ENCODE data around the gene SHH. TPM values are rescaled to one million over a fixed set of nuclear protein-coding genes. Genes with fewer than 3 reads are reported as not detected.
A peak's percentile ranks its signal among the peaks of the same experiment; 100 is the strongest.

SHH gene
- total and polyA plus RNA-seq, 2 of the 13 experiments (the other 11 are each of a cell fraction or from before 2014, with no cell fraction given) = 1.9 to 3.4 TPM

- intact Hi-C loops (cut with micrococcal nuclease; ENCODE audit: unreplicated experiment) = loop anchor here (1.0 to 2.0 kb wide), 2 partner anchors 139 to 341 kb away; no protein-coding TSS in a partner anchor
- H3K4me3 ChIP-seq (replicated peaks in 1 of 3; ENCODE audit: insufficient read depth in 1 of 3, low read depth in 2 of 3, low read length in 3 of 3) = no peak overlapping the region
- H2AFZ ChIP-seq (ENCODE audit: low read length) = no peak overlapping the region
- POLR2A ChIA-PET = no interaction called here
- no peaks in the 10 kb centered on the region for H3K79me2 ChIP-seq (ENCODE audit: insufficient read depth, low read length)
- no peak for FAIRE-seq
- H3K9ac ChIP-seq (ENCODE audit: insufficient read depth, low read depth, low read length) = no peak overlapping the region
- peaks cover 5% of the 10 kb centered on the region; the same call in 1 of the 2 replicates for H4K20me1 ChIP-seq (ENCODE audit: insufficient read depth, low read length)
- ATAC-seq = peak; percentile 81
- DNase-seq (ENCODE audit: low spot score) = no peak
- CTCF ChIA-PET (ENCODE audit: low intra/inter-chr PET ratio, low total read pairs) = interaction anchor here (1.2 to 1.4 kb wide), 3 partner anchors 341 to 1001 kb away, joined by 3 to 7 read pairs (median 6); no protein-coding TSS in a partner anchor
- peaks cover 10 to 79% of the 10 kb centered on the region in 2 experiments; a peak in 4 of 5 replicates for H3K27me3 ChIP-seq (ENCODE audit: control insufficient read depth in 1 of 2, insufficient read depth in 2 of 2, low read length in 2 of 2)
- no peak overlapping the region for H3K27ac ChIP-seq (ENCODE audit: extremely low read length, insufficient read depth, low read length)
- BruUV-seq (replicated peaks) = no TSS peak
- H3K4me2 ChIP-seq (ENCODE audit: low read depth, low read length) = 0 out of 2 replicates have a peak overlapping the region, but pooled peaks have one; percentile 7
- H3K4me1 ChIP-seq (ENCODE audit: insufficient read depth, low read length) = peaks cover 37% of the 10 kb centered on the region
- H3K9me3 ChIP-seq (ENCODE audit: low read length) = no peaks in the 10 kb centered on the region
- WGBS (ENCODE audit: low lambda C conversion rate) = 3% methylated on average over 16 of the region's 20 CpGs
- no peaks in the 10 kb centered on the region for H3K36me3 ChIP-seq (replicated peaks in 1 of 2; ENCODE audit: control insufficient read depth in 1 of 2, insufficient read depth in 2 of 2, low read length in 2 of 2)
- in situ Hi-C loops (cut with HindIII; ENCODE audit: extremely low pct_ligation_motif_present, low pct_unique_long_range_greater_than_20kb) = loop anchor here (5.0 to 25.0 kb wide), 3 partner anchors 149 to 822 kb away; partner anchors contain the start of gene RNF32
- TF ChIP-seq ZNF205 (CRISPR knock-in tag; IDR thresholded peaks at IDR 0.05) (no peak), BRF2 (CRISPR knock-in tag; IDR thresholded peaks at IDR 0.05) (no peak), YY1 (IDR thresholded peaks at IDR 0.05; ENCODE audit: insufficient read depth, insufficient replicate concordance, low read depth, low read length) (peak; percentile 45), RAD21 (CRISPR knock-in tag; IDR thresholded peaks at IDR 0.05) (peak; percentile 92), ZNF280B (CRISPR knock-in tag; IDR thresholded peaks at IDR 0.05; ENCODE audit: borderline replicate concordance) (no peak), TEAD3 (CRISPR knock-in tag; optimal IDR thresholded peaks at IDR 0.05; ENCODE audit: borderline replicate concordance) (peak; percentile 48), NFATC3 (CRISPR knock-in tag; IDR thresholded peaks at IDR 0.05) (no peak), ZNF510 (CRISPR knock-in tag; IDR thresholded peaks at IDR 0.05; ENCODE audit: low read depth) (no peak), ZNF383 (CRISPR knock-in tag; IDR thresholded peaks at IDR 0.05; ENCODE audit: borderline replicate concordance) (no peak), HMGXB4 (CRISPR knock-in tag; IDR thresholded peaks at IDR 0.05; ENCODE audit: borderline replicate concordance in 1 of 2, low read depth in 1 of 2) (0 out of 4 replicates have a peak, but pooled peaks of 1 of the 2 experiments have one; percentile 41), ZBTB33 (CRISPR knock-in tag; IDR thresholded peaks at IDR 0.05) (0 out of 2 replicates have a peak, but pooled peaks have one; percentile 9), HIC2 (CRISPR knock-in tag; IDR thresholded peaks at IDR 0.05; ENCODE audit: low read depth) (no peak)
Observed at GRCh38 chr7:155815332-155816191, 3.3 kb upstream of the SHH start.

Measured in HepG2 (cell line).